ENCODE data around the gene OGFOD3. TPM values are rescaled to one million over a fixed set of nuclear protein-coding genes. Genes with fewer than 3 reads are reported as not detected.
A peak's percentile ranks its signal among the peaks of the same experiment; 100 is the strongest.

The OGFOD3 gene
- total and polyA plus RNA-seq, 9 of the 15 experiments (the other 6 are each of a cell fraction or from before 2014, with no cell fraction given), result 0.69 to 44.7 (median 18.9) TPM

- peak; percentile 72; the same call in 1 of the 2 replicates for TF ChIP-seq DMBX1 (CRISPR knock-in tag; IDR thresholded peaks at IDR 0.05; ENCODE audit: borderline replicate concordance)
- no peak for TF ChIP-seq SLC30A9 (CRISPR knock-in tag; IDR thresholded peaks at IDR 0.05)
- no peak for TF ChIP-seq HNRNPLL (IDR thresholded peaks at IDR 0.05; ENCODE audit: low read depth, low read length, poor library complexity, severe bottlenecking)
- TF ChIP-seq ZNF717 (CRISPR knock-in tag; IDR thresholded peaks at IDR 0.05), result no peak
- 0 out of 2 replicates have a peak, but pooled peaks have one; percentile 16 for TF ChIP-seq TEAD2 (tag; IDR thresholded peaks at IDR 0.05)
- TF ChIP-seq, protein P1, sequence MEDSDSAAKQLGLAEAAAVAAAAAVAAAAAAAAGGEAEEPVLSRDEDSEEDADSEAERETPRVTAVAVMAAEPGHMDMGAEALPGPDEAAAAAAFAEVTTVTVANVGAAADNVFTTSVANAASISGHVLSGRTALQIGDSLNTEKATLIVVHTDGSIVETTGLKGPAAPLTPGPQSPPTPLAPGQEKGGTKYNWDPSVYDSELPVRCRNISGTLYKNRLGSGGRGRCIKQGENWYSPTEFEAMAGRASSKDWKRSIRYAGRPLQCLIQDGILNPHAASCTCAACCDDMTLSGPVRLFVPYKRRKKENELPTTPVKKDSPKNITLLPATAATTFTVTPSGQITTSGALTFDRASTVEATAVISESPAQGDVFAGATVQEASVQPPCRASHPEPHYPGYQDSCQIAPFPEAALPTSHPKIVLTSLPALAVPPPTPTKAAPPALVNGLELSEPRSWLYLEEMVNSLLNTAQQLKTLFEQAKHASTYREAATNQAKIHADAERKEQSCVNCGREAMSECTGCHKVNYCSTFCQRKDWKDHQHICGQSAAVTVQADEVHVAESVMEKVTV (CRISPR knock-in tag; IDR thresholded peaks at IDR 0.05), result peak; percentile 62
- no peak for TF ChIP-seq ZNF134 (CRISPR knock-in tag; conservative IDR thresholded peaks at IDR 0.05)
- no peak for TF ChIP-seq ETV6 (IDR thresholded peaks at IDR 0.05; ENCODE audit: borderline replicate concordance in 1 of 2, low read depth in 2 of 2, low read length in 1 of 2)
- peak; percentile 69; the same call in 1 of the 2 replicates for TF ChIP-seq ETV6 (CRISPR knock-in tag; IDR thresholded peaks at IDR 0.05; ENCODE audit: borderline replicate concordance)
- no peak for TF ChIP-seq TEAD4 (IDR thresholded peaks at IDR 0.05; ENCODE audit: low read length)
- peak; percentile 91 for TF ChIP-seq TEAD4 (CRISPR knock-in tag; IDR thresholded peaks at IDR 0.05; ENCODE audit: borderline replicate concordance)
- TF ChIP-seq ZNF175 (CRISPR knock-in tag; IDR thresholded peaks at IDR 0.05; ENCODE audit: low read depth), result peak; percentile 58; the same call in 1 of the 2 replicates
- TF ChIP-seq, protein P2, sequence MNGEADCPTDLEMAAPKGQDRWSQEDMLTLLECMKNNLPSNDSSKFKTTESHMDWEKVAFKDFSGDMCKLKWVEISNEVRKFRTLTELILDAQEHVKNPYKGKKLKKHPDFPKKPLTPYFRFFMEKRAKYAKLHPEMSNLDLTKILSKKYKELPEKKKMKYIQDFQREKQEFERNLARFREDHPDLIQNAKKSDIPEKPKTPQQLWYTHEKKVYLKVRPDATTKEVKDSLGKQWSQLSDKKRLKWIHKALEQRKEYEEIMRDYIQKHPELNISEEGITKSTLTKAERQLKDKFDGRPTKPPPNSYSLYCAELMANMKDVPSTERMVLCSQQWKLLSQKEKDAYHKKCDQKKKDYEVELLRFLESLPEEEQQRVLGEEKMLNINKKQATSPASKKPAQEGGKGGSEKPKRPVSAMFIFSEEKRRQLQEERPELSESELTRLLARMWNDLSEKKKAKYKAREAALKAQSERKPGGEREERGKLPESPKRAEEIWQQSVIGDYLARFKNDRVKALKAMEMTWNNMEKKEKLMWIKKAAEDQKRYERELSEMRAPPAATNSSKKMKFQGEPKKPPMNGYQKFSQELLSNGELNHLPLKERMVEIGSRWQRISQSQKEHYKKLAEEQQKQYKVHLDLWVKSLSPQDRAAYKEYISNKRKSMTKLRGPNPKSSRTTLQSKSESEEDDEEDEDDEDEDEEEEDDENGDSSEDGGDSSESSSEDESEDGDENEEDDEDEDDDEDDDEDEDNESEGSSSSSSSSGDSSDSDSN (IDR thresholded peaks at IDR 0.05; ENCODE audit: borderline replicate concordance in 1 of 2, low read depth in 2 of 2, low read length in 2 of 2), result peak in 1 of 2 experiments; percentile 79; a peak in 2 of 4 replicates
- TF ChIP-seq TAF15 (IDR thresholded peaks at IDR 0.05; ENCODE audit: low read depth, low read length), result no peak
- TF ChIP-seq SMAD3 (CRISPR knock-in tag; conservative IDR thresholded peaks at IDR 0.05), result no peak
- TF ChIP-seq, protein P3, sequence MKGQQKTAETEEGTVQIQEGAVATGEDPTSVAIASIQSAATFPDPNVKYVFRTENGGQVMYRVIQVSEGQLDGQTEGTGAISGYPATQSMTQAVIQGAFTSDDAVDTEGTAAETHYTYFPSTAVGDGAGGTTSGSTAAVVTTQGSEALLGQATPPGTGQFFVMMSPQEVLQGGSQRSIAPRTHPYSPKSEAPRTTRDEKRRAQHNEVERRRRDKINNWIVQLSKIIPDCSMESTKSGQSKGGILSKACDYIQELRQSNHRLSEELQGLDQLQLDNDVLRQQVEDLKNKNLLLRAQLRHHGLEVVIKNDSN (CRISPR knock-in tag; IDR thresholded peaks at IDR 0.05), result peak; percentile 43
- peak; percentile 54; the same call in 1 of the 2 replicates for TF ChIP-seq ZBTB17 (CRISPR knock-in tag; IDR thresholded peaks at IDR 0.05)
- no peak for TF ChIP-seq FOXJ3 (CRISPR knock-in tag; IDR thresholded peaks at IDR 0.05)
- TF ChIP-seq NFE2 (IDR thresholded peaks at IDR 0.05; ENCODE audit: low read depth), result no peak
- no peak for TF ChIP-seq GTF3C2 (IDR thresholded peaks at IDR 0.05; ENCODE audit: borderline replicate concordance, extremely low read depth, insufficient read length)
Measured at GRCh38 chr17:82414548-82415281, 3.7 kb downstream of the OGFOD3 start (continued).
